OCI-LY7 (cell line): ENCODE data around the gene C1QTNF2. TPM values are rescaled to one million over a fixed set of nuclear protein-coding genes. Genes with fewer than 3 reads are reported as not detected.

ENCODE experiments used
- BruUV-seq: library from RNA; stranded (reverse); fragments of 400-500 nt; replicated peaks from 2 replicates; lab custom pipeline; 2021; lab: Mats Ljungman, UMichigan
- CTCF ChIA-PET: fragments of 300-600 bp; sonication (Branson Sonifier 250); formaldehyde crosslinking; loops from one replicate; lab custom pipeline; 2022; ENCODE audit warnings: antibody characterized with exemption; ENCODE audit not compliant: unreplicated experiment; lab: Charles Lee
- POLR2A ChIA-PET: fragments of 300-600 bp; sonication (Branson Sonifier 250); formaldehyde crosslinking; loops from one replicate; lab custom pipeline; 2022; ENCODE audit warnings: antibody characterized with exemption; lab: Charles Lee
- DNase-seq: peaks from one replicate; pipeline ENCODE4 v3.0.0-alpha.2; 2015; ENCODE audit warnings: low spot score
- H2AFZ ChIP-seq: fragments of 200-600 bp; sonication (generic), shearing (Covaris generic); 2 replicates; pipeline ENCODE4 v1.6.1; 2014; ENCODE audit warnings: mild to moderate bottlenecking, antibody characterized with exemption, low read length, moderate library complexity
- H3K27ac ChIP-seq: fragments of 200-600 bp; sonication (generic); 2 replicates; pipeline ENCODE4 v1.5.1; 2014; ENCODE audit warnings: mixed run types, low read depth, mild to moderate bottlenecking, moderate library complexity, low read length, inconsistent platforms; ENCODE audit not compliant: poor library complexity, severe bottlenecking
- H3K36me3 ChIP-seq: fragments of 200-600 bp; sonication (generic); 2 replicates; pipeline ENCODE4 v1.6.1; 2014; ENCODE audit warnings: mild to moderate bottlenecking, antibody characterized with exemption, low read length, moderate library complexity, mixed read lengths; ENCODE audit not compliant: insufficient read depth
- H3K4me1 ChIP-seq: fragments of 200-600 bp; sonication (generic); 2 replicates; pipeline ENCODE4 v1.5.1; 2014; ENCODE audit warnings: mild to moderate bottlenecking, low read length; ENCODE audit not compliant: insufficient read depth, poor library complexity, severe bottlenecking
- H3K4me2 ChIP-seq: fragments of 200-600 bp; sonication (generic); 2 replicates; pipeline ENCODE4 v1.6.1; 2014; ENCODE audit warnings: mild to moderate bottlenecking, low read length
- H3K4me3 ChIP-seq: fragments of 200-600 bp; sonication (generic); 2 replicates; pipeline ENCODE4 v1.5.1; 2014; ENCODE audit warnings: mild to moderate bottlenecking, low read depth, low read length; ENCODE audit not compliant: poor library complexity, severe bottlenecking
- H3K79me2 ChIP-seq: fragments of 200-600 bp; sonication (generic); 2 replicates; pipeline ENCODE4 v1.6.1; 2016; ENCODE audit warnings: low read depth, mild to moderate bottlenecking, low read length, moderate library complexity, mixed read lengths; ENCODE audit not compliant: insufficient read depth
- H3K9me2 ChIP-seq: fragments of 200-600 bp; sonication (generic); 2 replicates; pipeline ENCODE4 v1.6.1; 2016; ENCODE audit warnings: mild to moderate bottlenecking, low read length, mixed read lengths; ENCODE audit not compliant: insufficient read depth
- H3K9me3 ChIP-seq: fragments of 200-600 bp; sonication (generic); 2 replicates; pipeline ENCODE4 v1.6.1; 2014; ENCODE audit warnings: mild to moderate bottlenecking, mixed run types, low read length, mixed read lengths
- H4K20me1 ChIP-seq: fragments of 200-600 bp; sonication (generic); 2 replicates; pipeline ENCODE4 v1.6.1; 2014; ENCODE audit warnings: mild to moderate bottlenecking, antibody characterized with exemption, low read length, moderate library complexity, mixed read lengths; ENCODE audit not compliant: insufficient read depth
- CTCF ChIP-seq: fragments of 200-600 bp; sonication (generic); conservative IDR thresholded peaks from 2 replicates; pipeline ENCODE4 v1.5.1; 2014; ENCODE audit warnings: mild to moderate bottlenecking, antibody characterized with exemption, low read length, moderate library complexity, mixed read lengths
- EZH2phosphoT487 ChIP-seq: fragments of 200-600 bp; sonication (generic); IDR thresholded peaks from 2 replicates; pipeline ENCODE4 v1.6.1; 2018; ENCODE audit warnings: low read depth, borderline replicate concordance, mild to moderate bottlenecking, mixed run types, antibody characterized with exemption, low read length, moderate library complexity, mixed read lengths
- intact Hi-C: fragments of 100-400 bp; cut with micrococcal nuclease; formaldehyde crosslinking; loops from one replicate; pipeline ENCODE4 v1.10.0; 2022; ENCODE audit not compliant: unreplicated experiment
- total RNA-seq, 2 experiments: library from RNA; depleted of rRNA in 1 of 2; stranded (reverse); fragments of >200 nt in 1 of 2; shearing (Covaris generic) in 1 of 2; gene quantifications; 2 replicates each; pipeline ENCODE4 v1.2.3, GENCODE V29; 2014 to 2022

The C1QTNF2 gene
- total RNA-seq, 2 experiments from 2014 or later = not detected

GRCh38 chr5:160349935-160350303 lies 20.5 kb downstream of the C1QTNF2 start:
- Histone ChIP-seq H3K9me2 (no peaks in the 10 kb centered on the region), H4K20me1 (no peaks in the 10 kb centered on the region), H3K4me2 (no peak overlapping the region), H3K4me3 (no peak overlapping the region), H3K27ac (no peak overlapping the region), H3K36me3 (no peaks in the 10 kb centered on the region), H3K79me2 (no peaks in the 10 kb centered on the region), H3K4me1 (no peaks in the 10 kb centered on the region), H3K9me3 (no peaks in the 10 kb centered on the region), H2AFZ (no peak overlapping the region)
- intact Hi-C loops = no loop called here
- no peak for DNase-seq
- BruUV-seq = no TSS peak
- CTCF ChIA-PET = no interaction called here
- POLR2A ChIA-PET = interaction anchor here (0.7 to 0.8 kb wide), 2 partner anchors 493 to 885 kb away, joined by 3 to 5 read pairs; no protein-coding TSS in a partner anchor
- TF ChIP-seq EZH2phosphoT487 (no peak), CTCF (no peak)

- Histone ChIP-seq H3K4me1 (no peaks in the 10 kb centered on the region), H4K20me1 (no peaks in the 10 kb centered on the region), H3K4me2 (no peak overlapping the region), H3K4me3 (no peak overlapping the region), H3K9me3 (no peaks in the 10 kb centered on the region), H3K9me2 (no peaks in the 10 kb centered on the region), H2AFZ (no peak overlapping the region), H3K79me2 (no peaks in the 10 kb centered on the region), H3K36me3 (no peaks in the 10 kb centered on the region), H3K27ac (no peak overlapping the region)
- intact Hi-C loops = no loop called here
- DNase-seq = no peak
- TF ChIP-seq CTCF (no peak), EZH2phosphoT487 (no peak)
- ChIA-PET POLR2A (interaction anchor here (0.6 to 0.8 kb wide), 2 partner anchors 493 to 1077 kb away, joined by 4 to 5 read pairs; no protein-coding TSS in a partner anchor), CTCF (no interaction called here)
- BruUV-seq = no TSS peak
These were observed 21.0 kb downstream of the C1QTNF2 start for GRCh38 chr5:160349249-160349934.

- H3K4me2 ChIP-seq = no peak overlapping the region
- H3K27ac ChIP-seq = no peak overlapping the region
- TF ChIP-seq EZH2phosphoT487 = no peak
- TF ChIP-seq CTCF = no peak
- no peaks in the 10 kb centered on the region for H3K9me3 ChIP-seq
- no peaks in the 10 kb centered on the region for H3K9me2 ChIP-seq
- ChIA-PET POLR2A (interaction anchor here (0.5 kb wide), 1 partner anchor 20 kb away, joined by 3 read pairs; no protein-coding TSS in a partner anchor), CTCF (no interaction called here)
- H3K36me3 ChIP-seq = no peaks in the 10 kb centered on the region
- H3K4me3 ChIP-seq = no peak overlapping the region
- no peaks in the 10 kb centered on the region for H3K79me2 ChIP-seq
- H4K20me1 ChIP-seq = no peaks in the 10 kb centered on the region
- no peak for DNase-seq
- no peak overlapping the region for H2AFZ ChIP-seq
- intact Hi-C loops = no loop called here
- no peaks in the 10 kb centered on the region for H3K4me1 ChIP-seq
- no TSS peak for BruUV-seq
These were observed 22.3 kb downstream of the C1QTNF2 start for GRCh38 chr5:160348080-160348479.
